HL-60 (cell line): ENCODE results near the gene C2orf80.

Experiments used
- DNase-seq, 2 experiments: peaks; one replicate each; pipeline ENCODE4 v3.0.0-alpha.2; 2010 to 2020; ENCODE audit warnings: low read depth in 1 of 2, low spot score in 1 of 2
- H3K27ac ChIP-seq: fragments of 250-450 bp; sonication (Bioruptor Pico); replicated peaks from 2 replicates; pipeline ENCODE4 v1.5.1; 2020; ENCODE audit warnings: mild to moderate bottlenecking, moderate library complexity
- H3K27me3 ChIP-seq: fragments of 250-450 bp; sonication (Bioruptor Pico); 2 replicates; pipeline ENCODE4 v1.5.1; 2021; ENCODE audit warnings: mild to moderate bottlenecking, moderate library complexity; ENCODE audit not compliant: insufficient read depth, poor library complexity, severe bottlenecking
- H3K4me3 ChIP-seq: replicated peaks from 2 replicates; pipeline ENCODE4 v1.5.1; 2011; ENCODE audit warnings: mild to moderate bottlenecking, control low read depth, low read length; ENCODE audit not compliant: insufficient read depth
- GABPA ChIP-seq: IDR thresholded peaks from 2 replicates; pipeline ENCODE4 v1.6.1; 2012; ENCODE audit warnings: low read depth
- POLR2AphosphoS5 ChIP-seq: IDR thresholded peaks from 2 replicates; pipeline ENCODE4 v1.6.1; 2012; ENCODE audit warnings: low read depth
- SPI1 ChIP-seq: IDR thresholded peaks from 2 replicates; pipeline ENCODE4 v1.6.1; 2012; ENCODE audit warnings: low read depth, mild to moderate bottlenecking, borderline replicate concordance
- TF ChIP-seq, protein P1 (sequence below): IDR thresholded peaks from 2 replicates; pipeline ENCODE4 v1.6.1; 2012; ENCODE audit warnings: low read depth; ENCODE audit not compliant: insufficient replicate concordance
- TF ChIP-seq, protein P2 (sequence below): IDR thresholded peaks from one replicate; pipeline ENCODE4 v1.5.1; 2011; ENCODE audit warnings: low read length, control low read depth, inconsistent platforms; ENCODE audit not compliant: insufficient read depth

C2orf80 gene

DNA sequence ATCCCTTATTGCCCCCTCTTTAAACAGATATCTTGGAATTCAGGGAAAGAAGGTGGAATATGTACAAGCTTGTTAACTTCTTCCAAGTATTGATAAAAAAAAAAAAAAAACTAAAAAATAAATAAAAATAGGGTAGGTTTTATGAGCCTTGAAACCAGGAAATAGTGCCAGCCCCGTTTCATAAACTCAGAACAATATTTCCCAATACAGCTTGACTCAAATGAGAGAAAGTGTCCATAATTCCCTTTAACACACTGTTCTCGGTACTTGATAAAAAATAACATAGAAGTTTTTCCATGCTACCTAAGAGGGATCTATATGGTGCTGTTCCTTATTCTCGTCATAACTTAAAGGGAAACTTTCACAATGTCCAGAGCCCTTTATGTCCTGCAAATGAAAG lies 17.9 kb upstream of the C2orf80 start:
- Histone ChIP-seq H3K27me3 (no peaks in the 10 kb centered on the region), H3K27ac (no peak overlapping the region), H3K4me3 (no peak overlapping the region)
- DNase-seq: no peak
- TF ChIP-seq POLR2AphosphoS5: no peak
- TF ChIP-seq, protein P1, sequence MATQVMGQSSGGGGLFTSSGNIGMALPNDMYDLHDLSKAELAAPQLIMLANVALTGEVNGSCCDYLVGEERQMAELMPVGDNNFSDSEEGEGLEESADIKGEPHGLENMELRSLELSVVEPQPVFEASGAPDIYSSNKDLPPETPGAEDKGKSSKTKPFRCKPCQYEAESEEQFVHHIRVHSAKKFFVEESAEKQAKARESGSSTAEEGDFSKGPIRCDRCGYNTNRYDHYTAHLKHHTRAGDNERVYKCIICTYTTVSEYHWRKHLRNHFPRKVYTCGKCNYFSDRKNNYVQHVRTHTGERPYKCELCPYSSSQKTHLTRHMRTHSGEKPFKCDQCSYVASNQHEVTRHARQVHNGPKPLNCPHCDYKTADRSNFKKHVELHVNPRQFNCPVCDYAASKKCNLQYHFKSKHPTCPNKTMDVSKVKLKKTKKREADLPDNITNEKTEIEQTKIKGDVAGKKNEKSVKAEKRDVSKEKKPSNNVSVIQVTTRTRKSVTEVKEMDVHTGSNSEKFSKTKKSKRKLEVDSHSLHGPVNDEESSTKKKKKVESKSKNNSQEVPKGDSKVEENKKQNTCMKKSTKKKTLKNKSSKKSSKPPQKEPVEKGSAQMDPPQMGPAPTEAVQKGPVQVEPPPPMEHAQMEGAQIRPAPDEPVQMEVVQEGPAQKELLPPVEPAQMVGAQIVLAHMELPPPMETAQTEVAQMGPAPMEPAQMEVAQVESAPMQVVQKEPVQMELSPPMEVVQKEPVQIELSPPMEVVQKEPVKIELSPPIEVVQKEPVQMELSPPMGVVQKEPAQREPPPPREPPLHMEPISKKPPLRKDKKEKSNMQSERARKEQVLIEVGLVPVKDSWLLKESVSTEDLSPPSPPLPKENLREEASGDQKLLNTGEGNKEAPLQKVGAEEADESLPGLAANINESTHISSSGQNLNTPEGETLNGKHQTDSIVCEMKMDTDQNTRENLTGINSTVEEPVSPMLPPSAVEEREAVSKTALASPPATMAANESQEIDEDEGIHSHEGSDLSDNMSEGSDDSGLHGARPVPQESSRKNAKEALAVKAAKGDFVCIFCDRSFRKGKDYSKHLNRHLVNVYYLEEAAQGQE: no peak
- no peak for TF ChIP-seq SPI1
- TF ChIP-seq GABPA: no peak
- TF ChIP-seq, protein P2, sequence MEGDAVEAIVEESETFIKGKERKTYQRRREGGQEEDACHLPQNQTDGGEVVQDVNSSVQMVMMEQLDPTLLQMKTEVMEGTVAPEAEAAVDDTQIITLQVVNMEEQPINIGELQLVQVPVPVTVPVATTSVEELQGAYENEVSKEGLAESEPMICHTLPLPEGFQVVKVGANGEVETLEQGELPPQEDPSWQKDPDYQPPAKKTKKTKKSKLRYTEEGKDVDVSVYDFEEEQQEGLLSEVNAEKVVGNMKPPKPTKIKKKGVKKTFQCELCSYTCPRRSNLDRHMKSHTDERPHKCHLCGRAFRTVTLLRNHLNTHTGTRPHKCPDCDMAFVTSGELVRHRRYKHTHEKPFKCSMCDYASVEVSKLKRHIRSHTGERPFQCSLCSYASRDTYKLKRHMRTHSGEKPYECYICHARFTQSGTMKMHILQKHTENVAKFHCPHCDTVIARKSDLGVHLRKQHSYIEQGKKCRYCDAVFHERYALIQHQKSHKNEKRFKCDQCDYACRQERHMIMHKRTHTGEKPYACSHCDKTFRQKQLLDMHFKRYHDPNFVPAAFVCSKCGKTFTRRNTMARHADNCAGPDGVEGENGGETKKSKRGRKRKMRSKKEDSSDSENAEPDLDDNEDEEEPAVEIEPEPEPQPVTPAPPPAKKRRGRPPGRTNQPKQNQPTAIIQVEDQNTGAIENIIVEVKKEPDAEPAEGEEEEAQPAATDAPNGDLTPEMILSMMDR: no peak

DNA sequence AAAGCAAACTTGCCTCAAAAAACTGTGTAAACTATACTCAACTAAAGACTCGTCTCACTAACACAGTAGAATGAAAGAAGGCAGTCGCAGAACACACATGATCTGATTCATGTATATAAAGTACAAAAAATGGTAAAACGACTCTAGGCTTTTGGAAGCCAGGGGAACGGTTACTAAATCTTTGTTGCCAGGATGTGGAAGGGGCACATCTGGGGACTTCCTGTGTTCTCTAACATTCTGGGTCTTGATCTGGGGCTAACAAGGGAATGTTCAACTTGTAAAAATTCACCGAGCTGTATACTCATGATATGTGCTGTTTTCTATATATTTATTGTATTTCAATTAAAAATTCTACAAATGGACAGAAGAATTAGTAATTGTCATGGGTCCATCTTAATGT lies 14.3 kb upstream of the C2orf80 start:
- no peaks in the 10 kb centered on the region for H3K27me3 ChIP-seq
- no peak overlapping the region for H3K4me3 ChIP-seq
- no peak overlapping the region for H3K27ac ChIP-seq
- no peak for DNase-seq
- TF ChIP-seq, protein P1: no peak
- TF ChIP-seq GABPA (no peak), POLR2AphosphoS5 (no peak), SPI1 (no peak)
- TF ChIP-seq, protein P2: no peak

DNA sequence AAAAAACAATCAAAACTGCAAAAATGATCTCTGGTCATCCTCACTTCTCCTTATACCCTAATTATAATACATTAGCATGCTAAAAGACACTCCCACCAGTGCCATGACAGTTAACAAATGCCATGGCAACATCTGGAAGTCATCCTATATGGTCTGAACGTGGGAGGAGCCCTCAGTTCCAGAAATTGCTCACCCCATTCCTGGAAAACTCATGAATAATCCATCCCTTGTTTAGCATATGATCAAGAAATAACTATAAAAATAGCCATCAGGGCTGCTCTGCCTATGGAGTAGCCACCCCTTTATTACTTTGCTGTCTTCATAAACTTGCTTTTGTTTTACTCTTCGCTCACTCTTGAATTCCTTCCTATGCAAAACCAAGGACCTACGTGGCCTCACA lies 5.7 kb upstream of the C2orf80 start:
- Histone ChIP-seq H3K27me3 (no peaks in the 10 kb centered on the region), H3K27ac (no peak overlapping the region), H3K4me3 (no peak overlapping the region)
- TF ChIP-seq GABPA (no peak), POLR2AphosphoS5 (no peak), SPI1 (no peak)
- TF ChIP-seq, protein P2: no peak
- TF ChIP-seq, protein P1: no peak
- no peak for DNase-seq
